Keratinocyte (primary cell): ENCODE data around the gene SKIC2. TPM values are rescaled to one million over a fixed set of nuclear protein-coding genes. Genes with fewer than 3 reads are reported as not detected.

Source experiments
- DNase-seq: peaks from one replicate; pipeline ENCODE4 v3.0.0-alpha.2; 2011; ENCODE audit warnings: low read depth, missing footprints, low spot score
- FAIRE-seq: peaks from 2 replicates; lab custom pipeline; 2011; peaks lifted over from hg19 to GRCh38; lab: Jason Lieb, UNC
- H2AFZ ChIP-seq: 2 replicates; pipeline ENCODE4 v1.6.0; 2012; ENCODE audit warnings: low read length, control low read depth, inconsistent platforms; ENCODE audit not compliant: control insufficient read depth
- H3K27ac ChIP-seq: 2 replicates; pipeline ENCODE4 v1.5.1; 2011; ENCODE audit warnings: low read length; ENCODE audit not compliant: control insufficient read depth, insufficient read depth
- H3K27me3 ChIP-seq: 3 replicates; pipeline ENCODE4 v1.6.0; 2011; ENCODE audit warnings: low read length; ENCODE audit not compliant: control insufficient read depth, insufficient read depth; ENCODE audit errors: extremely low read depth
- H3K36me3 ChIP-seq, 2 experiments: 2 replicates in 1 of 2; 3 replicates in 1 of 2; pipeline ENCODE4 v1.5.1; 2011; ENCODE audit warnings: low read length in 2 of 2, mild to moderate bottlenecking in 1 of 2; ENCODE audit not compliant: control insufficient read depth in 2 of 2, insufficient read depth in 2 of 2; ENCODE audit errors: extremely low read depth in 1 of 2
- H3K4me1 ChIP-seq: 3 replicates; pipeline ENCODE4 v1.5.1; 2011; ENCODE audit warnings: low read length; ENCODE audit not compliant: control insufficient read depth, insufficient read depth; ENCODE audit errors: extremely low read depth
- H3K4me2 ChIP-seq: 3 replicates; pipeline ENCODE4 v1.6.0; 2011; ENCODE audit warnings: low read depth, low read length; ENCODE audit not compliant: control insufficient read depth, insufficient read depth; ENCODE audit errors: extremely low read depth
- H3K4me3 ChIP-seq, 3 experiments: fragments of 200-600 bp in 1 of 3; sonication (generic) in 1 of 3; 2 replicates in 2 of 3; 3 replicates in 1 of 3; pipeline ENCODE4 v1.5.1; 2011 to 2016; ENCODE audit warnings: low read length in 3 of 3, mild to moderate bottlenecking in 3 of 3, control low read depth in 2 of 3, inconsistent platforms in 1 of 3, low read depth in 1 of 3, mixed read lengths in 1 of 3, mixed run types in 1 of 3, moderate library complexity in 1 of 3; ENCODE audit not compliant: control insufficient read depth in 2 of 3, insufficient read depth in 2 of 3; ENCODE audit errors: extremely low read depth in 1 of 3
- H3K79me2 ChIP-seq: 2 replicates; pipeline ENCODE4 v1.6.0; 2012; ENCODE audit warnings: low read length; ENCODE audit not compliant: control insufficient read depth, insufficient read depth
- H3K9ac ChIP-seq: 3 replicates; pipeline ENCODE4 v1.6.0; 2011; ENCODE audit warnings: low read length; ENCODE audit not compliant: control insufficient read depth, insufficient read depth; ENCODE audit errors: extremely low read depth
- H3K9me1 ChIP-seq: 3 replicates; pipeline ENCODE4 v1.6.0; 2011; ENCODE audit warnings: low read length; ENCODE audit not compliant: control insufficient read depth, insufficient read depth; ENCODE audit errors: extremely low read depth
- H3K9me3 ChIP-seq: 2 replicates; pipeline ENCODE4 v1.5.1; 2012; ENCODE audit warnings: low read depth, low read length; ENCODE audit not compliant: control insufficient read depth
- H4K20me1 ChIP-seq: 3 replicates; pipeline ENCODE4 v1.6.0; 2011; ENCODE audit warnings: low read length; ENCODE audit not compliant: control insufficient read depth, insufficient read depth; ENCODE audit errors: extremely low read depth
- EZH2 ChIP-seq: IDR thresholded peaks from one replicate; pipeline ENCODE4 v1.6.1; 2012; ENCODE audit warnings: inconsistent platforms, mild to moderate bottlenecking, low read length, moderate library complexity
- dilution Hi-C: fragments of 300-500 bp; cut with MboI; formaldehyde crosslinking; loops from one replicate; pipeline ENCODE4 v1.7.0; 2020; ENCODE audit warnings: low sequenced_read_pairs; ENCODE audit not compliant: extremely low pct_ligation_motif_present
- polyA plus RNA-seq, 5 experiments: library from polyadenylated mRNA; depleted of rRNA in 3 of 5; stranded (reverse) in 3 of 5; stranded (forward) in 1 of 5; unstranded in 1 of 5; fragments of >200 nt; gene quantifications; 1 replicate in 1 of 5; 2 replicates in 3 of 5; 3 replicates in 1 of 5; pipeline versions ENCODE4 v1.2.1 to v1.2.3, GENCODE V29; 2011 to 2012; ENCODE audit warnings: missing spikeins in 2 of 5, low read depth in 1 of 5, low replicate concordance in 1 of 5
- TF ChIP-seq, protein P1 (sequence below), 3 experiments: IDR thresholded peaks in 1 of 3; conservative IDR thresholded peaks in 1 of 3; optimal IDR thresholded peaks in 1 of 3; 2 replicates in 2 of 3; 3 replicates in 1 of 3; pipeline versions ENCODE3 to v1.5.1; 2011; ENCODE audit warnings: low read length in 3 of 3, mild to moderate bottlenecking in 3 of 3, moderate library complexity in 2 of 3, control low read depth in 1 of 3, inconsistent platforms in 1 of 3; ENCODE audit not compliant: insufficient read depth in 2 of 3; ENCODE audit errors: extremely low read depth in 1 of 3

The SKIC2 gene
- polyA plus RNA-seq, 1 donor (not counting 4 experiments of a cell fraction or from before 2014, with no cell fraction given): 24.5 TPM

DNA sequence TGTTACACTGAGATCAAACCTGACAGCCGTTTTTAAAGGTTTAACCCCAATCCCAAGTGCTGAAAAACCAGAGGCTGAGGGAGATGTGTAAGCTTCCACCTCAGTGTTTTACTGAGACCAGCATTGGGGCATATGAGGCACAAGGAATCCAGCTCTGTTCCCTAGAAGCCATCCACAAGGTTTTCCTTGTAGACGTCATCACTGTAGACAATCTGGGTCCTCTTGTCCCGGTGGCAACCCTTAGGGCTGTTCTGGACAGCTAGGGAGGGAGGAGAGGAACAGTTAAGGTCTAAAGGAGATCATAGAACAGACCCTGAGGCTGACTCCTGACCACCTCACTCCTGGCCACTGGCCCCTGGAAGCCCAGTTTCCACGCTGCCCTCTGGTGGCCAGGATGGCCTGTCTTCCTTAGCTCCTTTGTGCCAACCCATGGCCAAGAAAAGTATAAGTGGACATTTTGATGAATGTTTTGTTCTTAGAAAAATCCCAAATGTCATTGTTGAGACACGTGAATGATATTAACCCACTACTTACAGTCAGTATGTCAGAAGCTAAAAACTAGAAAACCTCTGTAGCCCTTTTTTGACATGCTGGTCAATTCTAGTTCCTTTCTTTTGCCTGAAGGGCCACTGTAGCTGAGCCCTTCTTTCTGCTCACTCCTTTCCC is 6.7 kb upstream of the SKIC2 start:
- H3K27ac ChIP-seq: no peak overlapping the region
- H2AFZ ChIP-seq: no peak overlapping the region
- H4K20me1 ChIP-seq: no peaks in the 10 kb centered on the region
- DNase-seq (no peak), FAIRE-seq (peak; percentile 13)
- no peaks in the 10 kb centered on the region for H3K9me3 ChIP-seq
- H3K79me2 ChIP-seq: peaks cover 3% of the 10 kb centered on the region
- H3K9ac ChIP-seq: no peak overlapping the region
- peaks cover 5% of the 10 kb centered on the region for H3K4me1 ChIP-seq
- H3K27me3 ChIP-seq: no peaks in the 10 kb centered on the region
- H3K36me3 ChIP-seq: peaks cover 29 to 47% of the 10 kb centered on the region in 2 experiments
- H3K4me2 ChIP-seq: no peak overlapping the region
- dilution Hi-C loops: no loop called here
- no peak for TF ChIP-seq EZH2
- TF ChIP-seq, protein P1, sequence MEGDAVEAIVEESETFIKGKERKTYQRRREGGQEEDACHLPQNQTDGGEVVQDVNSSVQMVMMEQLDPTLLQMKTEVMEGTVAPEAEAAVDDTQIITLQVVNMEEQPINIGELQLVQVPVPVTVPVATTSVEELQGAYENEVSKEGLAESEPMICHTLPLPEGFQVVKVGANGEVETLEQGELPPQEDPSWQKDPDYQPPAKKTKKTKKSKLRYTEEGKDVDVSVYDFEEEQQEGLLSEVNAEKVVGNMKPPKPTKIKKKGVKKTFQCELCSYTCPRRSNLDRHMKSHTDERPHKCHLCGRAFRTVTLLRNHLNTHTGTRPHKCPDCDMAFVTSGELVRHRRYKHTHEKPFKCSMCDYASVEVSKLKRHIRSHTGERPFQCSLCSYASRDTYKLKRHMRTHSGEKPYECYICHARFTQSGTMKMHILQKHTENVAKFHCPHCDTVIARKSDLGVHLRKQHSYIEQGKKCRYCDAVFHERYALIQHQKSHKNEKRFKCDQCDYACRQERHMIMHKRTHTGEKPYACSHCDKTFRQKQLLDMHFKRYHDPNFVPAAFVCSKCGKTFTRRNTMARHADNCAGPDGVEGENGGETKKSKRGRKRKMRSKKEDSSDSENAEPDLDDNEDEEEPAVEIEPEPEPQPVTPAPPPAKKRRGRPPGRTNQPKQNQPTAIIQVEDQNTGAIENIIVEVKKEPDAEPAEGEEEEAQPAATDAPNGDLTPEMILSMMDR (optimal IDR thresholded peaks at IDR 0.05 in 1 of 3, IDR thresholded peaks at IDR 0.05 in 1 of 3, conservative IDR thresholded peaks at IDR 0.05 in 1 of 3; ENCODE audit: extremely low read depth in 1 of 3, insufficient read depth in 2 of 3, low read length in 3 of 3): peak in 2 of 3 experiments; percentile 75 to 76
- H3K4me3 ChIP-seq: no peak overlapping the region
- H3K9me1 ChIP-seq: no peaks in the 10 kb centered on the region

DNA sequence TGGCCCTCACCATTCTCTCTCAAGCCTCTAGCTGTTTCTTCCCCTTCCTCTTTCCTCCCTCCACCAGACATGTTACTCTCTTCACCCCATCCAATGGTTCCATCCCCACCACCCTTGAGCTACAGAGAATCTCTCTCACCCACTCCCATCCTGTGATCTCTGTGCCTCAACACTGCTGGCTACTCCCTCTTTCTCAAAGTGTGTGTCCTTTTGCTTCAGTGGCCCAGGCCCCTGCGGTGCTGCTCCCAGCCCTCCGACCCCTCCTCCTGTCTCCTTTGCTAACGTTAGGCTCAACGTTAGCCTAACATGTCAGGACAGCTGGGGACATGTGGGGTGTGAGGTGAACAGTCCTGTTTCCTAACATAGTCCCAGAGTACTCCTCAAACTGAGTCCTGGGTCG is 6.1 kb upstream of the SKIC2 start:
- no peaks in the 10 kb centered on the region for H3K27me3 ChIP-seq

More for the DNA sequence above, 6.1 kb upstream of the SKIC2 start:
- Histone ChIP-seq H3K27ac (no peak overlapping the region), H2AFZ (no peak overlapping the region), H3K4me3 (no peak overlapping the region), H3K36me3 (peaks cover 29 to 47% of the 10 kb centered on the region in 2 experiments), H3K4me1 (peaks cover 9% of the 10 kb centered on the region), H3K9ac (no peak overlapping the region), H3K4me2 (no peak overlapping the region), H3K79me2 (peaks cover 7% of the 10 kb centered on the region), H4K20me1 (no peaks in the 10 kb centered on the region), H3K9me3 (no peaks in the 10 kb centered on the region), H3K9me1 (no peaks in the 10 kb centered on the region)
- FAIRE-seq (no peak), DNase-seq (no peak)
- dilution Hi-C loops: no loop called here
- TF ChIP-seq, protein P1 (optimal IDR thresholded peaks at IDR 0.05 in 1 of 3, IDR thresholded peaks at IDR 0.05 in 1 of 3, conservative IDR thresholded peaks at IDR 0.05 in 1 of 3; ENCODE audit: extremely low read depth in 1 of 3, insufficient read depth in 2 of 3, low read length in 3 of 3): no peak
- TF ChIP-seq EZH2: no peak
